Progenitor cell of endocrine pancreas (in vitro differentiated cells): Measurements from ENCODE around the gene PPP1R3G. TPM values are rescaled to one million over a fixed set of nuclear protein-coding genes. Genes with fewer than 3 reads are reported as not detected.

Experiments
- DNase-seq: peaks from one replicate; pipeline ENCODE4 v3.0.0; 2021; ENCODE audit warnings: low spot score; ENCODE audit not compliant: unreplicated experiment
- H3K27ac Mint-ChIP-seq: 2 replicates; pipeline ENCODE4 v1.8.0; 2021; ENCODE audit warnings: mild to moderate bottlenecking, moderate library complexity, mixed read lengths
- H3K27me3 Mint-ChIP-seq: 2 replicates; pipeline ENCODE4 v1.8.0; 2021; ENCODE audit warnings: mixed read lengths
- H3K36me3 Mint-ChIP-seq: 2 replicates; pipeline ENCODE4 v1.8.0; 2022; ENCODE audit warnings: mixed read lengths; ENCODE audit not compliant: insufficient read depth
- H3K4me1 Mint-ChIP-seq: 2 replicates; pipeline ENCODE4 v1.8.0; 2021; ENCODE audit warnings: low read depth, mixed read lengths
- H3K4me3 Mint-ChIP-seq: 2 replicates; pipeline ENCODE4 v1.8.0; 2021; ENCODE audit warnings: low read depth, mild to moderate bottlenecking, moderate library complexity, mixed read lengths
- H3K9me3 Mint-ChIP-seq: 2 replicates; pipeline ENCODE4 v1.8.0; 2021; ENCODE audit warnings: low read depth, mixed read lengths
- total RNA-seq: library from RNA; stranded (reverse); gene quantifications from 2 replicates; pipeline ENCODE4 v1.2.1, GENCODE V29; 2021
- TF ChIP-seq, protein P1 (sequence below): fragments of 200-600 bp; sonication (generic); IDR thresholded peaks from one replicate; pipeline ENCODE4 v1.5.0; 2021; ENCODE audit warnings: antibody characterized with exemption, mild to moderate bottlenecking; ENCODE audit not compliant: unreplicated experiment

Gene PPP1R3G
- total RNA-seq, 1 donor from 2014 or later: 0.07 TPM

GRCh38 chr6:5079692-5080091 is 5.4 kb upstream of the PPP1R3G start:
- H3K36me3 Mint-ChIP-seq: no peaks in the 10 kb centered on the region
- H3K4me1 Mint-ChIP-seq: peaks cover under 1% of the 10 kb centered on the region
- DNase-seq: no peak
- H3K27me3 Mint-ChIP-seq: peaks cover 43% of the 10 kb centered on the region
- TF ChIP-seq, protein P1, sequence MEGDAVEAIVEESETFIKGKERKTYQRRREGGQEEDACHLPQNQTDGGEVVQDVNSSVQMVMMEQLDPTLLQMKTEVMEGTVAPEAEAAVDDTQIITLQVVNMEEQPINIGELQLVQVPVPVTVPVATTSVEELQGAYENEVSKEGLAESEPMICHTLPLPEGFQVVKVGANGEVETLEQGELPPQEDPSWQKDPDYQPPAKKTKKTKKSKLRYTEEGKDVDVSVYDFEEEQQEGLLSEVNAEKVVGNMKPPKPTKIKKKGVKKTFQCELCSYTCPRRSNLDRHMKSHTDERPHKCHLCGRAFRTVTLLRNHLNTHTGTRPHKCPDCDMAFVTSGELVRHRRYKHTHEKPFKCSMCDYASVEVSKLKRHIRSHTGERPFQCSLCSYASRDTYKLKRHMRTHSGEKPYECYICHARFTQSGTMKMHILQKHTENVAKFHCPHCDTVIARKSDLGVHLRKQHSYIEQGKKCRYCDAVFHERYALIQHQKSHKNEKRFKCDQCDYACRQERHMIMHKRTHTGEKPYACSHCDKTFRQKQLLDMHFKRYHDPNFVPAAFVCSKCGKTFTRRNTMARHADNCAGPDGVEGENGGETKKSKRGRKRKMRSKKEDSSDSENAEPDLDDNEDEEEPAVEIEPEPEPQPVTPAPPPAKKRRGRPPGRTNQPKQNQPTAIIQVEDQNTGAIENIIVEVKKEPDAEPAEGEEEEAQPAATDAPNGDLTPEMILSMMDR: no peak
- peaks cover 4% of the 10 kb centered on the region for H3K9me3 Mint-ChIP-seq
- no peak overlapping the region for H3K4me3 Mint-ChIP-seq
- no peak overlapping the region for H3K27ac Mint-ChIP-seq

DNA sequence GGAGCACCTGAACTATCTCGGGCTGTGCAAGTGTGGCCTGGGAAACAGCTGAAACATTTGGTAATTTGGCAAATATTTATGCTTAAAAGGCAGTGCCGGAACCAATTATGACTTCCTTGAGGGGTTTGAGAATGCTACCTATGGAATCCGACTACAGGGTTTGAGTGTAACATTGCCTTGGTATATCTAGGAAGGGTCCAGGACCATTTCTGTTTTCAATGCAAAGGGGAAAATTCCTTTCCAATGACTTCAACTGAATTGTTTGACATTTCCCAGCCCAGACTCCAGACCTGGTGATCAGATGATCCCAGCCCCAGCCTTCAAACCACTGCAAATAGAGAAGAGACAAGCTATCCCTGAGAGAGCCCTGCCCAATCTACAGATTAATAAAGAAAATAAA is 4.6 kb upstream of the PPP1R3G start:
- peaks cover 46% of the 10 kb centered on the region for H3K27me3 Mint-ChIP-seq
- no peak overlapping the region for H3K4me3 Mint-ChIP-seq
- no peaks in the 10 kb centered on the region for H3K36me3 Mint-ChIP-seq
- TF ChIP-seq, protein P1: no peak
- DNase-seq: no peak
- H3K9me3 Mint-ChIP-seq: peaks cover 4% of the 10 kb centered on the region
- no peak overlapping the region for H3K27ac Mint-ChIP-seq
- H3K4me1 Mint-ChIP-seq: peaks cover 2% of the 10 kb centered on the region

DNA sequence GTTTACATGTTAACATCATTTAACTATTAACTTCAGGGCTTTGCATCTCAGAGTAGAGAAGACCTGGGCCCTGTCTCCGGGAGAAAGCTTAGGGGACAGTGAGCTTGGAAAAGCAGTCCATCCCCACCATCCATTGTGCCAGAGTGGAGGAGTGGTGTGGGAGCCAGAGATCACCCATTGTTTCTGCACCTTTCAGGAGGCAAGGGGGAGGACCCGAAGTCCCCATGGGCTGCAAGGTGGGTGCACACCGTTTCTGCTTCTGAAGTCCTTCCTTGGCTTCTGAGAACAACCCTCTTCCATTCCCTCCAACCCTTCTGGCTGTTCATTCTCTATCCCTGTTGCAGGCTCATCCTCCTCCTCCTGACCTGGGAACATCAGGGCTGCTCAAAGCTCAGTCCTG is 4.0 kb upstream of the PPP1R3G start:
- TF ChIP-seq, protein P1: no peak
- H3K9me3 Mint-ChIP-seq: peaks cover 4% of the 10 kb centered on the region
- DNase-seq: no peak
- H3K4me1 Mint-ChIP-seq: peaks cover 2% of the 10 kb centered on the region
- H3K27ac Mint-ChIP-seq: peak overlapping the region; percentile 33
- H3K4me3 Mint-ChIP-seq: no peak overlapping the region
- no peaks in the 10 kb centered on the region for H3K36me3 Mint-ChIP-seq
- H3K27me3 Mint-ChIP-seq: peaks cover 47% of the 10 kb centered on the region

GRCh38 chr6:5081955-5082354 is 3.2 kb upstream of the PPP1R3G start:
- Mint-ChIP-seq H3K27me3 (peaks cover 54% of the 10 kb centered on the region), H3K4me1 (peaks cover 2% of the 10 kb centered on the region), H3K4me3 (no peak overlapping the region), H3K27ac (no peak overlapping the region), H3K9me3 (peaks cover 4% of the 10 kb centered on the region), H3K36me3 (no peaks in the 10 kb centered on the region)
- no peak for DNase-seq
- TF ChIP-seq, protein P1: no peak

- no peak for DNase-seq
- H3K4me3 Mint-ChIP-seq: no peak overlapping the region
- peaks cover 62% of the 10 kb centered on the region for H3K27me3 Mint-ChIP-seq
- no peaks in the 10 kb centered on the region for H3K36me3 Mint-ChIP-seq
- H3K4me1 Mint-ChIP-seq: peaks cover 2% of the 10 kb centered on the region
- TF ChIP-seq, protein P1: no peak
- peaks cover 4% of the 10 kb centered on the region for H3K9me3 Mint-ChIP-seq
- H3K27ac Mint-ChIP-seq: no peak overlapping the region
Observed at GRCh38 chr6:5082487-5083306, 2.4 kb upstream of the PPP1R3G start.
